Frontal cortex (tissue), 4 donors: ENCODE results near the gene KRT80. TPM values are rescaled to one million over a fixed set of nuclear protein-coding genes. Genes with fewer than 3 reads are reported as not detected.

ENCODE experiments used
- DNase-seq, 2 donors: peaks; one replicate each; pipeline ENCODE4 v3.0.0; 2012; ENCODE audit warnings: low spot score in 2 of 2
- FAIRE-seq: peaks from 2 replicates; lab custom pipeline; 2012; peaks lifted over from hg19 to GRCh38; lab: Jason Lieb, UNC
- total RNA-seq: library from RNA; depleted of rRNA; stranded (reverse); fragments of >200 nt; gene quantifications from one replicate; pipeline ENCODE4 v1.2.3, GENCODE V29; 2014
- donor health status: control.
- donor health status: control.
- donor health status: control.

The KRT80 gene
- total RNA-seq, 1 donor from 2014 or later = not detected

GRCh38 chr12:52122904-52123303 lies 68.9 kb downstream of the KRT80 start:
- peak in 1 of 2 donors; percentile 2 for DNase-seq
- FAIRE-seq = no peak

GRCh38 chr12:52122540-52122871 lies 69.3 kb downstream of the KRT80 start:
- DNase-seq = peak in 1 of 2 donors; percentile 6
- no peak for FAIRE-seq

GRCh38 chr12:52121824-52122539 lies 69.8 kb downstream of the KRT80 start:
- FAIRE-seq (no peak), DNase-seq (peak in 1 of 2 donors; percentile 75)

GRCh38 chr12:52120951-52121823 lies 70.6 kb downstream of the KRT80 start:
- no peak for DNase-seq
- no peak for FAIRE-seq

GRCh38 chr12:52119398-52120254 lies 72.2 kb downstream of the KRT80 start:
- FAIRE-seq (no peak), DNase-seq (peak in 1 of 2 donors; percentile 14)

Other genes starting within 250 kb of the KRT80 start
- 43.2 TPM for gene ACVR1B, start 240.3 kb downstream of the KRT80 start, total RNA-seq
- 2.4 TPM for gene TAMALIN, start 185.1 kb downstream of the KRT80 start, total RNA-seq
- gene NR4A1, start 140.6 kb downstream of the KRT80 start, total RNA-seq = 5.3 TPM
- gene ATG101, start 122.0 kb downstream of the KRT80 start, total RNA-seq = 26.5 TPM
- gene SMIM41, start 112.3 kb downstream of the KRT80 start, total RNA-seq = not detected
- gene KRT7, start 41.2 kb upstream of the KRT80 start, total RNA-seq = not detected
- under 0.01 TPM for gene KRT86, start 82.6 kb upstream of the KRT80 start, total RNA-seq
- gene KRT81, start 99.5 kb upstream of the KRT80 start, total RNA-seq = not detected
- gene KRT83, start 129.4 kb upstream of the KRT80 start, total RNA-seq = not detected
- not detected for gene KRT85, start 175.5 kb upstream of the KRT80 start, total RNA-seq
- not detected for gene KRT84, start 193.6 kb upstream of the KRT80 start, total RNA-seq
- not detected for gene KRT82, start 214.3 kb upstream of the KRT80 start, total RNA-seq
- not detected for gene KRT75, start 242.4 kb upstream of the KRT80 start, total RNA-seq